Measurements from ENCODE around the gene KLHL30. TPM values are rescaled to one million over a fixed set of nuclear protein-coding genes. Genes with fewer than 3 reads are reported as not detected.

The KLHL30 gene
- total RNA-seq, 1 donor = 0.09 TPM

- TF ChIP-seq CTCF (IDR thresholded peaks at IDR 0.05; ENCODE audit: insufficient read depth, low read length) = no peak
- DNase-seq (ENCODE audit: low read depth) = no peak
- no peak overlapping the region for H3K4me3 ChIP-seq (ENCODE audit: low read depth, low read length)
Measured at GRCh38 chr2:238166391-238167343, 28.2 kb downstream of the KLHL30 start.

- no peak overlapping the region for H3K4me3 ChIP-seq (ENCODE audit: low read depth, low read length)
- no peak for DNase-seq (ENCODE audit: low read depth)
- TF ChIP-seq CTCF (IDR thresholded peaks at IDR 0.05; ENCODE audit: insufficient read depth, low read length) = no peak
Measured at GRCh38 chr2:238167344-238167715, 28.9 kb downstream of the KLHL30 start.

- peak; percentile 25 for DNase-seq (ENCODE audit: low read depth)
- no peak for TF ChIP-seq CTCF (IDR thresholded peaks at IDR 0.05; ENCODE audit: insufficient read depth, low read length)
- no peak overlapping the region for H3K4me3 ChIP-seq (ENCODE audit: low read depth, low read length)
Measured at GRCh38 chr2:238167761-238168160, 29.3 kb downstream of the KLHL30 start.

- peak overlapping the region; percentile 23 for H3K4me3 ChIP-seq (ENCODE audit: low read depth, low read length)
- peak; percentile 61 for DNase-seq (ENCODE audit: low read depth)
- no peak for TF ChIP-seq CTCF (IDR thresholded peaks at IDR 0.05; ENCODE audit: insufficient read depth, low read length)
Measured at GRCh38 chr2:238168196-238169047, 30.0 kb downstream of the KLHL30 start.

- peak; percentile 98 for DNase-seq (ENCODE audit: low read depth)
- H3K4me3 ChIP-seq (ENCODE audit: low read depth, low read length) = peak overlapping the region; percentile 57
- TF ChIP-seq CTCF (IDR thresholded peaks at IDR 0.05; ENCODE audit: insufficient read depth, low read length) = no peak
Measured at GRCh38 chr2:238169048-238169707, 30.7 kb downstream of the KLHL30 start.

- TF ChIP-seq CTCF (IDR thresholded peaks at IDR 0.05; ENCODE audit: insufficient read depth, low read length) = no peak
- DNase-seq (ENCODE audit: low read depth) = peak; percentile 99
- H3K4me3 ChIP-seq (ENCODE audit: low read depth, low read length) = peak overlapping the region; percentile 57
Measured at GRCh38 chr2:238169708-238170251, 31.3 kb downstream of the KLHL30 start.

Measured in fibroblast of the aortic adventitia (primary cell).